HG03066 (cell line): ENCODE measurements around the gene GUF1.
"Not testable (repeated sequence)": the region's sequence is repeated elsewhere in the genome, so short reads cannot be mapped to it uniquely, and the experiment has no call there.

Experiments
- ATAC-seq: cut with Tn5 transposase; IDR thresholded peaks from one replicate; pipeline ENCODE4 v1.9.1; 2021; ENCODE audit warnings: low read depth; ENCODE audit not compliant: unreplicated experiment

The GUF1 gene

DNA sequence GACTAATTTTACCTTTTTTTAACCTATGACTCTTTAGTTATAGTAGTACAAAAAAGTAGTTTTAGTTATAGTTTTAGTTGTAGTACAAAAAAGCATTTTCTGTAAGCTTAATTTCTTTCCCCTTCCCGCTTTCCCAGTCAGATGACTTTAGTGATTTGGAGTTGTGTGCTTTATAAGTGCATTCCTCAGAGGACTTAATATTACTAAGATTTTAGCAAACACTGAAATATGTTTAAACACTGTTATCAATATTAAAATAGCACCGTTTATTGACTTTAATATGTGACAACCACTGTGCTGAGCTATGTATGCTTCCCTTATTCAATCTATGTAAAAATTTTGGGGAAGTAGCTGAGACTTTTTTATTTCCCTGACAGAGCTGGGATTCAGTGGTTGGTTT lies 22.8 kb downstream of the GUF1 start:
- no peak for ATAC-seq

DNA sequence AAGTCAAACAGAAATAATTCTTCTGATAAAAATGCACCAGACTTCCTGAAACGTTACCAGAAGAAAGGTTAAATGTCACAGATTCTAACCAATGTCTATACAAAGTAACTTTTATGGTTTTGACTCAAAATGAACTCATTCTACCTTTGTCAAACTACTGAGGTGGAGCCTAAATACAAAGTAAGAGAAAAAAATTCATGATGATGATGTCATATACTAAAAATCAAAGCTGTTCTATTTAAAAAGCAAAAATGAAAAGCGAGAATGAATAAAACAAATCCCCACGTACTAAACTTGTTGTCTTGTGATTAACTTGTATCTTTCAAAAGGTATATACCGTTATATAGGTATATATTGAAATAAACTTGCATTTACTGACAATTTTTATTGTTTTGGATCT lies 26.5 kb downstream of the GUF1 start:
- ATAC-seq, result no peak

DNA sequence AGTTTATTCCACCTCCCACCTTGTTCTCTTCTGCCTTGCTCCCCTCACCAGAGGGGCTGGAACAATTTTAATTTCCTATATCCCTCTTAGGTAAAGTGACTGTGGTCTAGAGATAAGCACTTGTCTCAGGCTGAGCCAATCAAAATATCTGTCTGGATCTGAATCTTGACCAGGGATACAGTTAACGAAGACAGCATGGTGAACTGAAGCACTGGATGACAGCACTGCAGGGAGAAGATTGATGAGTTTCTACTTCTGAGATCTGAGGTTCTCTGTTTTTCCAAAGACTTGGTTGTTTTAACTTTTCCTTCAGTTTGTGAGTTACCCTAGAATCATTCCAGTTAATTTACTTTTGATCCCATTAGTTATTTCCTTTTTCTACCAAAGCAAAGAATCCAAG lies 34.9 kb downstream of the GUF1 start:
- ATAC-seq, result no peak

DNA sequence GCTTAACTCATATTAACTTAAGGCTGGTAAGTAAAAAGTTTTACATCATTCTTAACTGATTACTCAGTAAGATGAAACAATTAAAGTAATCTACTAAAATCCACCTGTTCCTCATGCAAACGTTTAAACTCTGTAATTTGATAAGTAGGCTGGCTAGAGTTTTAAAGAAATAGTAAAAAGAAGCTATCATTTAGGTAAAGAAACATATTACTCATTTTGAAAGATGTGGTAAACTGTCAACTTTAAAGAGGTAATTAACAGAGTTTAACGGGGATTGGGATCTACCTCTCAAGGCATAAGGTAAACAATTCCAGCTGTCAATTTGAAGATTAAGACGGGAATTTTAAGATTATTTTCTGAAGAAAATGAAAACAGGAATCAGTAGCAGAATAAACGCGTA lies 38.4 kb downstream of the GUF1 start:
- no peak for ATAC-seq

DNA sequence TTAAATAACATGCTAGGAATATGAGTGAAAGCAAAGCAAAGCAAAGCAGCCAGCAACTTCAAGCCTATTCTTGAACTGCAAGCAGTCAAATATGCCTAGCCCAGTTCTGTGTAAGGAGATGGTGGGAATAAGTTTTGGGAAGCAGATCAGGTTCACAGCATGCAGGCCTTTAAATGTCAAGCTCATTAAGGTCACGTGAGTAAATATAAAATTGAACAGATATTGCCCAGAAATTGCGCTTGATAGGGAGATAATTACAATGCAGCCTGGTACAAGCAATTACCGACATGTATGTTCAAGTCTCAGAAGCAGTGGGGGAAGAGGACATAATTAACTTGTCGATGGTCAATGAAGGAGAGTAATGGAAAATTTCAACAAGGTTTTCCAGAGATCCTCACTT lies 42.2 kb downstream of the GUF1 start:
- ATAC-seq, result no peak

DNA sequence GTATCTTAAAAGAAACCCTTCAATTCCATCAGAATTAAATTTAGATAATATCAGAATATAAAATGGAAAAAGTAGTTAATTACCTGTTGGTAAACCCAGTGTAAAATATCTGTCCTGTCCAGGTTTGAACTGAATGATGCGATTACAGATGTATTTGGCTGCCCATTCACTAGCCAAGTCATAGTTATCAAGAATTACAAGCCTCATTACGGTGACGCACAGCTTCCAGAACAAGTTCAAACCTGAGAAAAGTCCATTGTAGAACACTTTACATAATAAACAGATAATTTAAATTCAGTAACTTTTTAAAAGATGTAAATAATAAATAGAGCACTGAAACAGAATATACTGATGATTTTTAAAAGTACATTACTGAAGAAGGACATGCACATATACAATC lies 43.8 kb downstream of the GUF1 start:
- ATAC-seq, result no peak

DNA sequence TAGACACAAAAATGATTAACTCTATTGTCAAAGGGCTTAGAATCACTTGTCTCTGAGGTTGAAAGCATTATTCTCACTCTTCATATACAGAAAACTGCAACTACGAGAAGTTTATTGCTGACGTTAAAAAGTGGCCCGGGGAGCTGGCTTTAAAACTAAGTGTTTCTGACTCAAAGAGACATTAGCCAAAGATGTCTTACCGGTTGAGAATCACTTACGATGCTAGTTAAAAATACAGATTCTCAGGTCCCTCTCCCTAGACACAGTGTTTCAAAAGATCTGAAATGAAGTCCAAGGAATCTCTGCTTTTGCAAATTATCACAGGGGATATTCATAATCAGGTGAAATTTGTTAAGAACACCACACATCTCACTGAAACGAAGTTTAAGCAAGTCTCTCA lies 46.9 kb downstream of the GUF1 start:
- ATAC-seq, result no peak

DNA sequence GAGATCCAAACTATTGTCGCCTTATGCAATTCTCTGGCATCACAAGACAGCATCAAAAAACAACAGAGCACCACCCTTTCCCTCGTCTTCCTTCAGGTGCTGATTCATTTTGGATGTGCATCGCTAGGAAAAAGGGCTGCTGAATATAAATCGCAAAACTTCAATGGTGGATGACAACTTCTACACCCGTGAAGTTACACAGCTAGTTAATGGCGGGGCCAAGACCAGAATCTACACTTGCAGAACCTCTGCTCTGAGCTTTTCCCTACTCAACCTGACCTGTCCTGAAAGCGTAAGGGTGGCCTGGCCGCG lies 47.5 kb downstream of the GUF1 start:
- no peak for ATAC-seq

DNA sequence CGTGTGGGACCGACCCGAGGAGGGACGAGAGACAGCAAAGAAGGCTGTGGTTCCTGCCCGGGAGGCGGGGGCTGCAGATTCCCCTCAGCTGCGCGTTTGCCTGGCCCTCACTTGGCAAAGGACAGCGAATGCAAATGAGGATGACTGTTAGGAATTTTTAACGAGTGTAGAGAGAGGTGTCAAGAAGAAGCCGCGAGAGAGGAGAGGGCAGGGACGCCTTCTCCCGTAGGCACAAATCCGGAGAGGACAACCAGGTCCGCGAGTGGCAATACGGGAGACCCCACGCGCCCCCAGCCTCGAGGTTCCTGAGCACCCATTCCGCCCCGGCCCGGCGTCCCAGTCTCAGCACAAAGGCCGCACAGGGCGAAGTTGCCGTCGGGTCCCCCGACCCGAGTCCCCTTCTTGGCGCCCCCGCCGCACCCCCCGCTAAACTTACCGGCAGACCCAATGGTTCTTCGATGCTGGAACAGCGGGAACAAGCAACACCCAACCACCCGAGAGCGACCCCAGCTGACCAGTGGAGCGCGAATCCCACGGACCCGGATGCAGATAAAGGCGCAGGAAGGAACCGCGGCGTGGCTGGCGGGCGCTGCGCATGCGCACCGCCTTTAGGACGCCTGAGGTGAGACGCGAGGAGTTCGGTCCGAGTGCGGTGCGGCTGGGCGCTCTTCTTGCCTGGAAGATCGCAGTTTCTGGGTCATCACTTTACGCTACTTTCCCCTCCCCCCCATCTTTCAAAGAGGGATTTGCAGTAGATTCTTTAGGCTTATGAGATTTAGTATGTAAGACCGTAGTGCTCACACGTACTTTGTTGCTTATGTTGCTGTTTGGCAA lies 48.0 kb downstream of the GUF1 start, which contains the start of gene GNPDA2:
Gene GNPDA2, minus strand, starts transcription at position 519 of the 834 bp plus-strand sequence. CDS start 4,349 bp downstream, outside the sequence.
- peak; percentile 87 for ATAC-seq

DNA sequence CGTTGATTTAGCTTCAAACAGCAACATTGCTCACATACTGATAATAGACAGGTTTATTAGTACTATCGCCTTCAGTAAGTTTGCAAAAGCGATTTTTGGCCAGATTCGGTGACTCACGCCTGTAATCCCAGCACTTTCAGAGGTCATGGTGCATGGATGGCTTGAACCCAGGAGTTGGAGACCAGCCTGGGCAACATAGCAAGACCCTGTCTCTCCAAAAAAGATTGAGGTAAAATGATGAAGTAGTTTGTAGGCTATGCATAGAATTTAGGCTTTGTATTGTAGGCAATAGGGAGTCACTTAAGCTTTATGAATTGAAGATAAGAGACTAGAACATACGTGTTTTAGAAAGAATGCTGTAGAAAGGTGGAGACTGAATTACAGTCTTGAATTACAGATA lies 49.3 kb downstream of the GUF1 start:
- ATAC-seq, result no peak

DNA sequence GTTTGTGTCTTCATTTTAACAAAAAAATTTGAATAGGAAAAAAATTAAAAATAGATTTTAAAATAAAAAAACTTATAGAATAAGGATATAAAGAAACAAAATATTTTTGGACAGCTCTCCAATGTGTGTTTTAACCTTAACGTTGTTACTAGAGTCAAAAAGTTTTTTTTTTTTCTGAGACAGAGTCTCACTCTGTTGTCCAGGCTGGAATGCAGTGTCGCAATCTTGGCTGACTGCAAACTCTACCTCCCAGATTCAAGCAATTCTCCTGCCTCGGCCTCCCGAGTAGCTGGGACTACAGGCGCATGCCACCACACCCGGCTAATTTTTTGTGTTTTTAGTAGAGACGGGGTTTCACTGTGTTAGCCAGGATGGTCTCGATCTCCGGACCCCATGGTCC lies 50.5 kb downstream of the GUF1 start:
- ATAC-seq, result not testable (repeated sequence)

DNA sequence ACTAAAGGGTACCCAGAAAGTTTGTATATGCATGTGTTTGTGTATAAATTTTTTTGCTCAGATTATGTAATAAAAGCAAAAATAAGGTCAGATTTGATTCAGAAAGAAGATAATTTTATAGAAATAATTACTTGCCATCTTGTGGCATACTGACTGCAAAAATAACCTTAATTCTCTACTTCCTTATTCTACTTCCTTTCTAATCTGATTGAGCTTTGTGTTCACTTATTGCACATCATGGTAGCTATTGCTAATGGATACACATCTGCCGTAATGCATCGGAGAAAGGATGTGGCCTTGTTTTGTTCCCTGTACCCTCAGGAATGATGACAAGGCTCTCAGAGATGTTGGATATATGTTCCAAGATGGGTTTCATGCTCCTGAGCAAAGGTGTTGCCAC lies 58.7 kb downstream of the GUF1 start:
- no peak for ATAC-seq

DNA sequence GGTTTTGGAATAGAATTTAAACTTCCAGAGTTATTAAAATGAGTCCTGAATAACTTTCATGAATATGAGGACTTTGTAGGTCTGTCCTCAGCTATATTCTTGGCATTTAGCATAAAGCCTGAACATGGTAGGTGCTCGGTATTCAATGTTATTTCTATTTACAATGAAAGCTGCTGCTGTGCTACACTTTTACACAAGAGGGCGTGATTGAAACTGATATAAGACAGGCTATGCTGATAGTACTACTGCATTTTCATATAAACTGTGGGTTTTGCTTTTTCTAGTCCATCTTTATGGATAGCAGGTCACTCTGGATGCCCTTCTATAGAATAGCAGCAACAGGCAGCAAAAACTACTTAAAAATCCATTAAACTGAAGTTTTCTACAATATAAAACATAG lies 60.4 kb downstream of the GUF1 start:
- no peak for ATAC-seq

DNA sequence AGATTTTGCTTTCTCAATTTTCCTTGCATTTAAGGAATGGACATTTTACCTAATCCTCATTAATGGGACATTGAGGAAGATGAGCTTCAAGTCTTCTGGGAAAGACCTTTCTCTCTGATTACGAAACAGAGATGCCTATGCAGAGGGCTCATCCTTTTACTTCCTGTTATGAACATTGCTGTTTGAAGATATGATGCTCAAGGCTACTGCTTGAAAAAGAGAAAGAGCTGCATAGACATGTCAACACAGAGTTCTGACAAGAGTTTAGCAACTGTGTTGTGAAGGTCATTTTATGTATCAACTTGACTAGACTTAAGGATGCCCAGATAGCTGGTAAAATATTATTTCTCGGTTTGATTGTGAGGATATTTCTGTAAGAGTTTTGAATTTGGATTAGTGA lies 62.0 kb downstream of the GUF1 start:
- ATAC-seq, result no peak
